ENCODE results near the gene SCUBE3.

SCUBE3 gene

GRCh38 chr6:35178012-35178411 is 35.7 kb upstream of the SCUBE3 start:
- Histone ChIP-seq H3K9me3 (ENCODE audit: low read length) (no peaks in the 10 kb centered on the region), H2AFZ (ENCODE audit: low read length) (no peak overlapping the region), H3K4me1 (ENCODE audit: insufficient read depth, low read length, severe bottlenecking) (no peaks in the 10 kb centered on the region), H3K4me3 (ENCODE audit: low read depth, low read length, poor library complexity, severe bottlenecking) (no peak overlapping the region), H4K20me1 (ENCODE audit: insufficient read depth, low read length) (no peaks in the 10 kb centered on the region), H3K9ac (ENCODE audit: low read length) (no peak overlapping the region), H3K27me3 (ENCODE audit: insufficient read depth, low read length) (no peaks in the 10 kb centered on the region), H3K79me2 (ENCODE audit: insufficient read depth, low read length) (no peaks in the 10 kb centered on the region), H3F3A (ENCODE audit: insufficient read depth, low read length) (no peaks in the 10 kb centered on the region), H3K36me3 (ENCODE audit: insufficient read depth, low read length) (no peaks in the 10 kb centered on the region), H3K4me2 (ENCODE audit: low read length) (no peak overlapping the region), H3K9me2 (ENCODE audit: low read depth, low read length) (no peaks in the 10 kb centered on the region), H3K27ac (ENCODE audit: low read depth, low read length, poor library complexity, severe bottlenecking) (no peak overlapping the region)
- TF ChIP-seq CTCF (IDR thresholded peaks at IDR 0.05; ENCODE audit: low read length) (no peak), EZH2 (IDR thresholded peaks at IDR 0.05; ENCODE audit: borderline replicate concordance, low read length) (no peak)

GRCh38 chr6:35178932-35179832 is 34.6 kb upstream of the SCUBE3 start:
- Histone ChIP-seq H3K79me2 (ENCODE audit: insufficient read depth, low read length) (no peaks in the 10 kb centered on the region), H2AFZ (ENCODE audit: low read length) (no peak overlapping the region), H3K4me2 (ENCODE audit: low read length) (no peak overlapping the region), H3F3A (ENCODE audit: insufficient read depth, low read length) (no peaks in the 10 kb centered on the region), H3K36me3 (ENCODE audit: insufficient read depth, low read length) (no peaks in the 10 kb centered on the region), H3K9ac (ENCODE audit: low read length) (no peak overlapping the region), H3K4me1 (ENCODE audit: insufficient read depth, low read length, severe bottlenecking) (no peaks in the 10 kb centered on the region), H3K9me3 (ENCODE audit: low read length) (no peaks in the 10 kb centered on the region), H3K27ac (ENCODE audit: low read depth, low read length, poor library complexity, severe bottlenecking) (no peak overlapping the region), H3K9me2 (ENCODE audit: low read depth, low read length) (no peaks in the 10 kb centered on the region), H3K27me3 (ENCODE audit: insufficient read depth, low read length) (no peaks in the 10 kb centered on the region), H3K4me3 (ENCODE audit: low read depth, low read length, poor library complexity, severe bottlenecking) (no peak overlapping the region), H4K20me1 (ENCODE audit: insufficient read depth, low read length) (no peaks in the 10 kb centered on the region)
- no peak for TF ChIP-seq EZH2 (IDR thresholded peaks at IDR 0.05; ENCODE audit: borderline replicate concordance, low read length)
- no peak for TF ChIP-seq CTCF (IDR thresholded peaks at IDR 0.05; ENCODE audit: low read length)

- H3K9me2 ChIP-seq (ENCODE audit: low read depth, low read length): no peaks in the 10 kb centered on the region
- no peak overlapping the region for H3K4me2 ChIP-seq (ENCODE audit: low read length)
- H3F3A ChIP-seq (ENCODE audit: insufficient read depth, low read length): no peaks in the 10 kb centered on the region
- H3K9ac ChIP-seq (ENCODE audit: low read length): no peak overlapping the region
- H3K27ac ChIP-seq (ENCODE audit: low read depth, low read length, poor library complexity, severe bottlenecking): no peak overlapping the region
- no peak overlapping the region for H3K4me3 ChIP-seq (ENCODE audit: low read depth, low read length, poor library complexity, severe bottlenecking)
- no peaks in the 10 kb centered on the region for H3K36me3 ChIP-seq (ENCODE audit: insufficient read depth, low read length)
- H3K79me2 ChIP-seq (ENCODE audit: insufficient read depth, low read length): no peaks in the 10 kb centered on the region
- H3K4me1 ChIP-seq (ENCODE audit: insufficient read depth, low read length, severe bottlenecking): no peaks in the 10 kb centered on the region
- no peaks in the 10 kb centered on the region for H4K20me1 ChIP-seq (ENCODE audit: insufficient read depth, low read length)
- H2AFZ ChIP-seq (ENCODE audit: low read length): no peak overlapping the region
- H3K9me3 ChIP-seq (ENCODE audit: low read length): no peaks in the 10 kb centered on the region
- no peak for TF ChIP-seq CTCF (IDR thresholded peaks at IDR 0.05; ENCODE audit: low read length)
- no peak for TF ChIP-seq EZH2 (IDR thresholded peaks at IDR 0.05; ENCODE audit: borderline replicate concordance, low read length)
- H3K27me3 ChIP-seq (ENCODE audit: insufficient read depth, low read length): no peaks in the 10 kb centered on the region
These were observed 33.7 kb upstream of the SCUBE3 start for GRCh38 chr6:35179901-35180535.
